ENCODE results near the gene GPD1L.

GPD1L gene

DNA sequence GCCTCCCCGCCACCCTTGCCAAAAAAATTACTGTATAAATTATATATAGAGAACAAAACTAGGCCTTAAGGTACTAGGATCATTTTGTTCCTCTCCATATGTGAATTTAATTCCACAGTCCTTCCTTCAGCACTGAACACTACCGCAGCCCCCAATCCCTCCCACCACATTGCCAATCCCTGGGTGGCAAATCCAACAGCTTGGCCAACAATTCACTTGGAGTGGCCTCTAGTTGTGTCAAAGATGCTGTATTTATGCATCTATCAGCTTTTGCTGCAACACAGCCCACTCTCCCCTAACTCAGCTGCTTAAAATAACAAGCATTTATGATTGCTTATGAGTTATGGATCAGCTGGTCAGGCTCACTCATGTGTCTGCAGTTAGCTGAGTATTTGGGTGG, 18.6 kb downstream of the GPD1L start:
- no peaks in the 10 kb centered on the region for H3K4me1 ChIP-seq (ENCODE audit: insufficient read depth, low read length)
- no peaks in the 10 kb centered on the region for H3K36me3 ChIP-seq (ENCODE audit: insufficient read depth, low read depth, low read length)
- H3K4me3 ChIP-seq (ENCODE audit: low read length): no peak overlapping the region
- H3K27ac ChIP-seq (ENCODE audit: low read length): no peak overlapping the region
- H3K27me3 ChIP-seq (ENCODE audit: insufficient read depth, low read length): no peaks in the 10 kb centered on the region
- H3K9ac ChIP-seq (ENCODE audit: low read depth, low read length): no peak overlapping the region
- H3K9me3 ChIP-seq (ENCODE audit: insufficient read depth, low read depth, low read length): no peaks in the 10 kb centered on the region

DNA sequence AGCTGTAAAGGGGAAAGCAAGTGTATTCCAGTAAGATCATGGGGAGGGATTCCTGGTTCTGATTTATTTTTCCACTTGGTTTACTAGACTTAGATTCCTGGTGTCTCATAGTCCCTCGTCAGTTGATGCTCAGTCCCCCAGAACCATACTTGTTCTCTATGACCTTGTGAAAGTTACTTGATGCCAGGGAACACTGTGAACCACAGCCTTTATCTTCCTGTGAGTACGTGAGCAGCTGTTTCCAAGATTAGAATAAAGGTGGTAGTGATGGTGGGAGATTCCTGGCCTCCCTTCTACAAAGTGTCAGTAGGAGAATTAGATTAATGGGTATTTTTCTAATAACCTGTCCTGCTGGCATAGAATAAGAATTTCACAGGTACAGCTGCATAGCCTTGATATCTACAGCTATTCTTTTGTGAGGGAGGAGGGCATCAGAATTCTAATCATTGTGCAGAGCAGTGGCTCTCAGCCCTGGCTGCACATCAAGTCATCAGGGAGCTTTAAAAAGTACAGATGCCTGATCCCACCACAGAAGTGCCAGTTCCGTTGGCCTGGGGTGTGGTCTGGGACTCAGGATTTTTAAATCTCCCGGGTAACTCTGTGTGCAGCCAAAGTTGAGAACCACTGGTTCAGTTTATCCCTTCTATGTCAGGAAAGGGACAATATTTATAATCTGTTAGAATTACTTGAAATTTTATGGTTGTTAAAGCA, 20.0 kb downstream of the GPD1L start:
- Histone ChIP-seq H3K4me3 (ENCODE audit: low read length) (no peak overlapping the region), H3K27ac (ENCODE audit: low read length) (no peak overlapping the region), H3K27me3 (ENCODE audit: insufficient read depth, low read length) (no peaks in the 10 kb centered on the region), H3K9me3 (ENCODE audit: insufficient read depth, low read depth, low read length) (no peaks in the 10 kb centered on the region), H3K36me3 (ENCODE audit: insufficient read depth, low read depth, low read length) (no peaks in the 10 kb centered on the region), H3K4me1 (ENCODE audit: insufficient read depth, low read length) (no peaks in the 10 kb centered on the region), H3K9ac (ENCODE audit: low read depth, low read length) (no peak overlapping the region)

DNA sequence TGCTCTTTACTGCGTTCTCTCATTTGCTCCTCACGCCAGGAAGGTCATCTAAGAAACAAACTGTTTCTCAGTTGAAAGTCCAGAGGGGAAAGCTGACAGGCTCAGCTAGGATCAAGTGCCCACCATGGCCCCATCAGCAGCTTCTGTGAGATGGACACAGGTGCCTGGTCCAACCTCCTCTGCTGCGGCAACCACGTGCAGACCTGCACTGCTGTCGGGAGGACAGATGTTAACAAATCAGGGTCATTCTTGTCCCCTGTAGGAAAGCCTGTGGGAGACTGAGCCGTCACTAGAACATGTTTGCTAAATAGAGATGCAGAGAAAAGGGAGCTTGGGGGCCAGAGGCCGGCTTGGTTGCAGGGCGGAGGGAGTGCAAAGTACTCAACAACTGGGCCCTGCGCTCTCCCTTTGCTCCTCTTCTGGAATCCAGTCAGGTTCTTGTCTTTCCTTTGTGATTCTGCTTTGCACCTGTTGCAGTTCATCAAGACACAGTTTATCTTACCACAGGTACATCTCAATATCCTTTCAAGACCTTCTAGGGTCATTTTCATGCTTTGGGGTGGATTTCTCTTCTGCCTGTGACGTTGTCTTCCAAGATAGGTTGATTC, 20.9 kb downstream of the GPD1L start:
- Histone ChIP-seq H3K36me3 (ENCODE audit: insufficient read depth, low read depth, low read length) (no peaks in the 10 kb centered on the region), H3K9me3 (ENCODE audit: insufficient read depth, low read depth, low read length) (no peaks in the 10 kb centered on the region), H3K4me3 (ENCODE audit: low read length) (no peak overlapping the region), H3K9ac (ENCODE audit: low read depth, low read length) (no peak overlapping the region), H3K4me1 (ENCODE audit: insufficient read depth, low read length) (no peaks in the 10 kb centered on the region), H3K27me3 (ENCODE audit: insufficient read depth, low read length) (no peaks in the 10 kb centered on the region), H3K27ac (ENCODE audit: low read length) (no peak overlapping the region)

DNA sequence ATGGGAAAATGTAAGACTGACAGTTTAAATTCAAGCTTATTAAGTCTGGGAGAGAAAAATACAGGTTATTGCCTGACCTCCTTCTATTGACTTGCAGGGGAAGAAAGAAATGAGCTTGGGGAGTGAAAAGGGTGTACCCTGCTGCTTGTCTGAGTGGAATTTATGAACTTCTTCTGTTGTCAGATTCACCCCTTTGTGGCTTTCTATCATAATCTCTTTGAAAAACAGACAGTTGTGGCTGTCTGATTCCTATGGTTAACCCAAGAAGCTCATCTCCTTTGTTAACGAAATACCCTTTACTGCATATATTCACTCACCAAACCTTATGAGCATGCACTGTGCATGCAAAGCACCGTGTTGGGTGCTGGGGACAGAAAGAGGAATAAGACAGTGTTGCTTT, 22.5 kb downstream of the GPD1L start:
- no peak overlapping the region for H3K27ac ChIP-seq (ENCODE audit: low read length)
- H3K9ac ChIP-seq (ENCODE audit: low read depth, low read length): no peak overlapping the region
- no peaks in the 10 kb centered on the region for H3K4me1 ChIP-seq (ENCODE audit: insufficient read depth, low read length)
- H3K4me3 ChIP-seq (ENCODE audit: low read length): no peak overlapping the region
- no peaks in the 10 kb centered on the region for H3K27me3 ChIP-seq (ENCODE audit: insufficient read depth, low read length)
- no peaks in the 10 kb centered on the region for H3K36me3 ChIP-seq (ENCODE audit: insufficient read depth, low read depth, low read length)
- no peaks in the 10 kb centered on the region for H3K9me3 ChIP-seq (ENCODE audit: insufficient read depth, low read depth, low read length)

DNA sequence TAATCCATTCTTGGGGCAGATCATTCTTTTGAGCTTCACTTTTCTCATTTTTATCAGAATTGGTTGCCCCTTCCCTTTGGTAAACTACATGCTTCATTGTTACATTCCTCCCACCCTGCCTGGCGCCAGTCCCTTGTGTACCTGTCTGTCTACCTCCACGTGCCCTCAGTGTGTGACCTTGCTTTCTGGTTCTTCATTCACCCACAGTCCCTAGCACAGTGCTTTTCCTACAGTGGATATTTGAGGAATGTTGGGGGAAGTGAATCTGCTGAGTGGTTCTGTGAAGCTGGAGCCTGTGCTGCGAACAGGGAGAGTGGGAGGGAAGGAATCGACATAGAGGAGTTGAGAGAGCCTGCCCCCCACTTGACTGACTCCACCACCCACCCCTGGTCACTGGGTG, 23.4 kb downstream of the GPD1L start:
- no peaks in the 10 kb centered on the region for H3K36me3 ChIP-seq (ENCODE audit: insufficient read depth, low read depth, low read length)
- no peak overlapping the region for H3K27ac ChIP-seq (ENCODE audit: low read length)
- H3K4me3 ChIP-seq (ENCODE audit: low read length): no peak overlapping the region
- H3K27me3 ChIP-seq (ENCODE audit: insufficient read depth, low read length): no peaks in the 10 kb centered on the region
- H3K9me3 ChIP-seq (ENCODE audit: insufficient read depth, low read depth, low read length): no peaks in the 10 kb centered on the region
- no peak overlapping the region for H3K9ac ChIP-seq (ENCODE audit: low read depth, low read length)
- H3K4me1 ChIP-seq (ENCODE audit: insufficient read depth, low read length): no peaks in the 10 kb centered on the region

DNA sequence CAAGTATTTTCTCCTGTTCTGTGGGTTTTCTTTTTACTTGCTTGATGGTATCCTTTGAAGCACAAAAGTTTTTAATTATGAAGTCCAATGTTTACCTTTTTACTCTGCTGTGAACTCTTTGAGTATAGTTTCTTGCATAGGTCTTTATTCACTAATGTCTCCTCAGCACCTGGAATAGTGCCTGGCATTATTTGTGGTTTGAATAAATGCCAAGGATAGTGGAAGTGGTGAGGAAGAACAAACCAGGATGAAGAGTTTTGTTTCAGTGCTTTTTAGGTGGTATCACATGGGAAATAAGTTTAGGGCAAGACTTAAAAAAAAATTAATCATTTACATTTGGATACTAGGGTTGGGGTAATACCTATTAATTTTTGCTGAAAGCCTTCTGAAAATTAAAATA, 25.7 kb downstream of the GPD1L start:
- Histone ChIP-seq H3K27me3 (ENCODE audit: insufficient read depth, low read length) (no peaks in the 10 kb centered on the region), H3K4me1 (ENCODE audit: insufficient read depth, low read length) (no peaks in the 10 kb centered on the region), H3K36me3 (ENCODE audit: insufficient read depth, low read depth, low read length) (no peaks in the 10 kb centered on the region), H3K4me3 (ENCODE audit: low read length) (no peak overlapping the region), H3K9me3 (ENCODE audit: insufficient read depth, low read depth, low read length) (no peaks in the 10 kb centered on the region), H3K9ac (ENCODE audit: low read depth, low read length) (no peak overlapping the region), H3K27ac (ENCODE audit: low read length) (no peak overlapping the region)

DNA sequence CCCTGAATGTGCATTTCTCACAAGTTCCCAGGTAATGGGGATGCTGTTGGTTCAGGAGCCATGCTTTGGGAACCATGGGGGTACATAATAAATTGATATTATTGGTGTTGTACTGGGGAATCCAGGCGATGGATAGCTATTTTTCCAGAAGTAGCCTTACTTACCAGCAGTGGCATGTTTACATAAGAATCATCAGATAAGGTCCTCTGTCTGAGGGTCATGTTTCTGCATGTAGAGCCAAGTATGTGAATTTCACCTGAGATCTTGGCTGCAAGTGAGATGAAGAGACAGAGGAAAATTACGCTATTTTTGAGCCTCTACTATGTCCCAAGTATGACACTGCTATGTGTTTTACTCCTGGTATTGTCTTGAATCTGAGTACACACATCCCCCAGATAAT, 26.3 kb downstream of the GPD1L start:
- Histone ChIP-seq H3K9me3 (ENCODE audit: insufficient read depth, low read depth, low read length) (no peaks in the 10 kb centered on the region), H3K9ac (ENCODE audit: low read depth, low read length) (no peak overlapping the region)

DNA sequence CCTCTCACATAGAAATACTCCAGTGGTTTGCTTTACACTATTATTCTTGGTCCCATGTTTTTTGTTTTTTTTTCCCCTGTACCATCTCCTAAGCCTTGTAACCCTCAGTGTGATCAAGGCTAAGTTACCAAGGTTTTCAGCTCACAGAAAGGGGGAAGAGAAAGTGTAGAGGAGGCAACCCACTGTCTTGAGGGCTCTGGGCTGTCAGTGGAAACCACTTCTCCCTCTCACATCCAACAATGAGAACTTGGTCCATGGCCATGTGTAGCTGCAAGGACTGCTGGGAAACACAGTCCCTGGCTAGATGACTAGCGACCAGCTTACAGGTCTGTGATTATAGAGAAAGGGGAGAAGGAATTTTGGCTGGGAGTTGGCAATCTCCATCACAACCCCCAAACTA, 30.3 kb downstream of the GPD1L start:
- H3K36me3 ChIP-seq (ENCODE audit: insufficient read depth, low read depth, low read length): no peaks in the 10 kb centered on the region
- no peaks in the 10 kb centered on the region for H3K27me3 ChIP-seq (ENCODE audit: insufficient read depth, low read length)
- no peak overlapping the region for H3K9ac ChIP-seq (ENCODE audit: low read depth, low read length)
- H3K27ac ChIP-seq (ENCODE audit: low read length): no peak overlapping the region
- no peak overlapping the region for H3K4me3 ChIP-seq (ENCODE audit: low read length)
- H3K4me1 ChIP-seq (ENCODE audit: insufficient read depth, low read length): no peaks in the 10 kb centered on the region
- no peaks in the 10 kb centered on the region for H3K9me3 ChIP-seq (ENCODE audit: insufficient read depth, low read depth, low read length)

More for the DNA sequence above, 26.3 kb downstream of the GPD1L start:
- Histone ChIP-seq H3K36me3 (ENCODE audit: insufficient read depth, low read depth, low read length) (no peaks in the 10 kb centered on the region), H3K4me1 (ENCODE audit: insufficient read depth, low read length) (no peaks in the 10 kb centered on the region), H3K27me3 (ENCODE audit: insufficient read depth, low read length) (no peaks in the 10 kb centered on the region), H3K4me3 (ENCODE audit: low read length) (no peak overlapping the region), H3K27ac (ENCODE audit: low read length) (no peak overlapping the region)

DNA sequence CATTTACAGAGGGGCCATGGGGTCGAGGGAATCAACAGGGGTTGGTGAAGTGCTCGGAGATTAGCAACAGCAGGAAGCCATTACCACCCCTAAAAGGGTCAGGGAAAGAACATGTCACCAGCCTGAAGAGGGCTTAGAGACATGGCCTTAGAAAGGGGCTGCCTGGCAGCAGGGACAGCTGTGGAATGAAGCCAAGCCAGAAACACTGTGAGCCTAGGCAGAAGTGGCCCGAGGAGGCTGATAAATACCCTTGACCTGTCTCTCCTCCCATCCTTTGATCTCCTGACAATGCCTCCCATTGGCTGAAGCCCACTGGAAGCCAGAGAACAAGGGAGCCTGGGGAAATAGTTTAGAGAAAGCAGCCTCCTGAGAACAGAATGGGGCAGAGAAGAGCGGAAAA, 31.4 kb downstream of the GPD1L start:
- Histone ChIP-seq H3K27ac (ENCODE audit: low read length) (no peak overlapping the region), H3K36me3 (ENCODE audit: insufficient read depth, low read depth, low read length) (no peaks in the 10 kb centered on the region), H3K9ac (ENCODE audit: low read depth, low read length) (no peak overlapping the region), H3K4me1 (ENCODE audit: insufficient read depth, low read length) (no peaks in the 10 kb centered on the region), H3K4me3 (ENCODE audit: low read length) (no peak overlapping the region), H3K9me3 (ENCODE audit: insufficient read depth, low read depth, low read length) (no peaks in the 10 kb centered on the region), H3K27me3 (ENCODE audit: insufficient read depth, low read length) (no peaks in the 10 kb centered on the region)

DNA sequence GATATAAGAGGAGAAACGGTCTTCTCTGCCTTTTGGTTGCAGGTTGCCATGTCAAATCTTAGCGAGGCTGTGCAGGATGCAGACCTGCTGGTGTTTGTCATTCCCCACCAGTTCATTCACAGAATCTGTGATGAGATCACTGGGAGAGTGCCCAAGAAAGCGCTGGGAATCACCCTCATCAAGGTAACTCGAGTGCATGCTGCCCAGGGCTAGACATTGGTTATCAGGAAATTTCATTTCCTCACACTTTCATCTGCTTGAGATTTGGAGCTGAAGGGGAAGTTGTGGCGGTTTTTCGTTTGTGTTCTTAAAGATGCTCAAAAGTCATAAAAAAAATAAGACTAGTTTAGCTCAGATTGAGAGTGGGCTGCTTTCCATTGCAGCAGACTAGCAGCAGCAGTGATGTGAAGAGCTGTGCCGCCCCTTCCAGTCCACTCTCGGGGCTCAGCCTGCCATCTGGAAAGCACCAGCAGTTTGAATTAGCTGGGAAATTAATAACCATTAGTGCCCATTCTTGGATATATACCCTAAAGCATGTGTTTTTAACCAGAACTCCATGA, 32.2 kb downstream of the GPD1L start:
- Histone ChIP-seq H3K27ac (ENCODE audit: low read length) (no peak overlapping the region), H3K36me3 (ENCODE audit: insufficient read depth, low read depth, low read length) (no peaks in the 10 kb centered on the region), H3K27me3 (ENCODE audit: insufficient read depth, low read length) (no peaks in the 10 kb centered on the region), H3K4me1 (ENCODE audit: insufficient read depth, low read length) (no peaks in the 10 kb centered on the region), H3K4me3 (ENCODE audit: low read length) (no peak overlapping the region), H3K9ac (ENCODE audit: low read depth, low read length) (no peak overlapping the region), H3K9me3 (ENCODE audit: insufficient read depth, low read depth, low read length) (no peaks in the 10 kb centered on the region)

DNA sequence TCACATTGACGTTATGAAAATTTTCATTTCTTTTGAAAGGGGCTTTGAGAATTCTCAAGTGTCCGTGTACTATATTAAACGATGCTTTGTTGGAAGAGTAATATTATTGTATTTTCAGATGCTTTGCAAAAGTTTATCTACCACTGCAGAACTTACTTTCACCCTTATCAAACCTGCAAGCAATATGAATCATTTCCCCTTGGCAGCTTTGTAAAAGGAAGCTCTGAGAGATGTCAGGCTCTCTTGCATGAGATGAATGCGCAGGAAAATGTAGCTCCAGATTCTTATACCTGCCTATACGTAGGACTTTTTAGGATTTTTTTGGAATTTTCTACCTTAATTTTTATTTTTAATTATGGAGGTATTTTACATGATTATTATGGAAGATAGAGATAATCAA, 34.5 kb downstream of the GPD1L start:
- Histone ChIP-seq H3K9me3 (ENCODE audit: insufficient read depth, low read depth, low read length) (no peaks in the 10 kb centered on the region), H3K27me3 (ENCODE audit: insufficient read depth, low read length) (no peaks in the 10 kb centered on the region), H3K27ac (ENCODE audit: low read length) (no peak overlapping the region), H3K9ac (ENCODE audit: low read depth, low read length) (no peak overlapping the region), H3K4me3 (ENCODE audit: low read length) (no peak overlapping the region), H3K36me3 (ENCODE audit: insufficient read depth, low read depth, low read length) (no peaks in the 10 kb centered on the region), H3K4me1 (ENCODE audit: insufficient read depth, low read length) (no peaks in the 10 kb centered on the region)
